SK-N-SH (cell line): ENCODE measurements around the gene CUBN. TPM values are rescaled to one million over a fixed set of nuclear protein-coding genes. Genes with fewer than 3 reads are reported as not detected.
A peak's percentile ranks its signal among the peaks of the same experiment; 100 is the strongest.

Source experiments
- CTCF ChIA-PET: fragments of 300-600, 350-600 bp; formaldehyde crosslinking; extraction: SDS; loops from one replicate; lab custom pipeline; 2021; lab: Yijun Ruan, JAX
- POLR2A ChIA-PET: fragments of 350-600 bp; sonication (Branson Sonifier 250); formaldehyde crosslinking; extraction: SDS; loops from one replicate; lab custom pipeline; 2020; ENCODE audit warnings: antibody characterized with exemption, inconsistent platforms; lab: Yijun Ruan, JAX
- DNase-seq: peaks from one replicate; pipeline ENCODE4 v3.0.0; 2012
- H2AFZ ChIP-seq: fragments of 200-600 bp; sonication (generic); 2 replicates; pipeline ENCODE4 v1.8.1; 2016; ENCODE audit warnings: antibody characterized with exemption, mild to moderate bottlenecking, low read depth
- H3F3A ChIP-seq: fragments of 200-600 bp; sonication (generic); replicated peaks from 2 replicates; pipeline ENCODE3; 2016; ENCODE audit warnings: antibody characterized with exemption, mild to moderate bottlenecking; ENCODE audit not compliant: insufficient read depth
- H3K27ac ChIP-seq, 2 experiments: fragments of 200-500 bp in 1 of 2; fragments of 200-600 bp in 1 of 2; sonication (Bioruptor generic) in 1 of 2; sonication (generic), shearing (Covaris generic) in 1 of 2; 2 replicates each; pipeline versions ENCODE4 v1.5.1 to v1.6.1; 2014 to 2016; ENCODE audit warnings: low read depth in 2 of 2, inconsistent platforms in 1 of 2, low read length in 1 of 2, mild to moderate bottlenecking in 1 of 2, mixed read lengths in 1 of 2
- H3K27me3 ChIP-seq: fragments of 200-600 bp; sonication (generic), shearing (Covaris generic); 2 replicates; pipeline ENCODE4 v1.6.1; 2016; ENCODE audit warnings: mixed run types; ENCODE audit not compliant: insufficient read depth
- H3K36me3 ChIP-seq, 2 experiments: fragments of 200-500 bp in 1 of 2; fragments of 200-600 bp in 1 of 2; sonication (Bioruptor generic) in 1 of 2; sonication (generic) in 1 of 2; replicated peaks in 1 of 2; 2 replicates each; pipeline versions ENCODE3 to v1.5.1; 2014 to 2016; ENCODE audit warnings: low read length in 1 of 2, mild to moderate bottlenecking in 1 of 2; ENCODE audit not compliant: insufficient read depth in 2 of 2, control insufficient read depth in 1 of 2
- H3K4me1 ChIP-seq, 2 experiments: fragments of 200-500 bp in 1 of 2; fragments of 200-600 bp in 1 of 2; sonication (Bioruptor generic) in 1 of 2; sonication (generic), shearing (Covaris generic) in 1 of 2; 2 replicates each; pipeline versions ENCODE4 v1.5.1 to v1.6.1; 2014 to 2016; ENCODE audit warnings: low read depth in 1 of 2, low read length in 1 of 2, mixed run types in 1 of 2; ENCODE audit not compliant: insufficient read depth in 2 of 2, control insufficient read depth in 1 of 2
- H3K4me2 ChIP-seq: fragments of 200-600 bp; sonication (generic), shearing (Covaris generic); 2 replicates; pipeline ENCODE4 v1.6.1; 2017; ENCODE audit warnings: mixed run types
- H3K4me3 ChIP-seq, 2 experiments: fragments of 200-500 bp in 1 of 2; fragments of 200-600 bp in 1 of 2; sonication (Bioruptor generic) in 1 of 2; sonication (generic), shearing (Covaris generic) in 1 of 2; 2 replicates each; pipeline versions ENCODE4 v1.5.1 to v1.8.1; 2014 to 2016; ENCODE audit warnings: low read depth in 2 of 2, inconsistent platforms in 1 of 2, low read length in 1 of 2, mild to moderate bottlenecking in 1 of 2, mixed read lengths in 1 of 2, moderate library complexity in 1 of 2
- H3K79me2 ChIP-seq: fragments of 200-600 bp; sonication (generic); 2 replicates; pipeline ENCODE4 v1.8.1; 2017; ENCODE audit warnings: mild to moderate bottlenecking; ENCODE audit not compliant: insufficient read depth
- H3K9ac ChIP-seq: fragments of 200-600 bp; sonication (generic); 2 replicates; pipeline ENCODE4 v1.6.1; 2017; ENCODE audit warnings: mixed run types
- H3K9me2 ChIP-seq: fragments of 200-600 bp; sonication (generic); 2 replicates; pipeline ENCODE4 v1.6.1; 2017; ENCODE audit warnings: mixed run types
- H3K9me3 ChIP-seq: fragments of 200-600 bp; sonication (generic); 2 replicates; pipeline ENCODE4 v1.6.1; 2017; ENCODE audit warnings: mixed run types, mild to moderate bottlenecking, moderate library complexity
- H4K20me1 ChIP-seq: fragments of 200-600 bp; sonication (generic); 2 replicates; pipeline ENCODE4 v1.6.1; 2017; ENCODE audit warnings: mild to moderate bottlenecking, mixed run types; ENCODE audit not compliant: insufficient read depth
- EZH2phosphoT487 ChIP-seq: fragments of 200-600 bp; sonication (generic); IDR thresholded peaks from 2 replicates; pipeline ENCODE4 v1.6.1; 2017; ENCODE audit warnings: low read depth, mixed run types, mild to moderate bottlenecking, antibody characterized with exemption, moderate library complexity, borderline replicate concordance
- FOSL2 ChIP-seq: IDR thresholded peaks from 2 replicates; pipeline ENCODE4 v1.4.0; 2012; ENCODE audit warnings: low read depth, mild to moderate bottlenecking, moderate library complexity, borderline replicate concordance
- FOXJ3 ChIP-seq: sonication (generic); formaldehyde crosslinking; IDR thresholded peaks from 2 replicates; pipeline ENCODE4 v1.5.1; 2020; ENCODE audit warnings: mild to moderate bottlenecking, missing genetic modification reagents
- GABPA ChIP-seq: IDR thresholded peaks from 2 replicates; pipeline ENCODE4 v1.4.0; 2012; ENCODE audit warnings: low read depth, mild to moderate bottlenecking
- MEF2A ChIP-seq: IDR thresholded peaks from 2 replicates; pipeline ENCODE4 v1.4.0; 2012; ENCODE audit warnings: low read depth, borderline replicate concordance
- PBX3 ChIP-seq: IDR thresholded peaks from 2 replicates; pipeline ENCODE4; 2012
- POLR2AphosphoS5 ChIP-seq: IDR thresholded peaks from 2 replicates; pipeline ENCODE4 v1.6.1; 2012; ENCODE audit warnings: low read depth, low read length
- RCOR1 ChIP-seq: fragments of 150-350 bp; IDR thresholded peaks from 2 replicates; pipeline ENCODE4 v1.6.1; 2017; ENCODE audit warnings: antibody characterized with exemption, low read length
- RFX5 ChIP-seq: IDR thresholded peaks from 2 replicates; pipeline ENCODE4 v1.6.1; 2012; ENCODE audit warnings: mild to moderate bottlenecking, improper control_type of control experiment, low read length
- SIN3A ChIP-seq: IDR thresholded peaks from 2 replicates; pipeline ENCODE4 v1.6.1; 2012; ENCODE audit warnings: low read depth, mild to moderate bottlenecking, low read length, moderate library complexity, borderline replicate concordance
- SMC3 ChIP-seq: IDR thresholded peaks from 2 replicates; pipeline ENCODE4 v1.6.1; 2012; ENCODE audit warnings: low read depth, low read length, improper control_type of control experiment
- TAF1 ChIP-seq: IDR thresholded peaks from 2 replicates; pipeline ENCODE4 v1.6.1; 2012; ENCODE audit warnings: low read depth, mild to moderate bottlenecking, low read length, moderate library complexity, borderline replicate concordance
- TEAD4 ChIP-seq: IDR thresholded peaks from 2 replicates; pipeline ENCODE4 v1.4.0; 2012; ENCODE audit warnings: mild to moderate bottlenecking, borderline replicate concordance; ENCODE audit not compliant: insufficient read depth
- USF1 ChIP-seq: IDR thresholded peaks from 2 replicates; pipeline ENCODE4 v1.4.0; 2012; ENCODE audit warnings: low read depth, borderline replicate concordance
- YY1 ChIP-seq: IDR thresholded peaks from 2 replicates; pipeline ENCODE4 v1.4.0; 2012; ENCODE audit warnings: low read depth, mild to moderate bottlenecking
- WGBS: methylation state at CpG from one replicate; pipeline ENCODE4 v1.1.6; 2017; ENCODE audit warnings: low lambda C conversion rate; 5-methylcytosine and 5-hydroxymethylcytosine counted together
- polyA plus RNA-seq, 3 experiments: library from polyadenylated mRNA; depleted of rRNA; stranded (reverse); fragments of >200 nt; gene quantifications; 2 replicates each; pipeline ENCODE4 v1.2.3, GENCODE V29; 2012
- TF ChIP-seq, protein P1 (sequence below): fragments of 200-600 bp; sonication (generic); IDR thresholded peaks from 2 replicates; pipeline ENCODE4 v1.6.1; 2017; ENCODE audit warnings: antibody characterized with exemption, mild to moderate bottlenecking, moderate library complexity
- TF ChIP-seq, protein P2 (sequence below): fragments of 150-350 bp; IDR thresholded peaks from 2 replicates; pipeline ENCODE4 v1.6.1; 2016; ENCODE audit warnings: mild to moderate bottlenecking, low read depth, low read length

CUBN gene
- polyA plus RNA-seq, 1 of the 3 experiments (the other 2 are of a cell fraction): 2.4 TPM

- no peak for DNase-seq
- H3K36me3 ChIP-seq: no peaks in the 10 kb centered on the region
- H3K9me3 ChIP-seq: no peaks in the 10 kb centered on the region
- no peaks in the 10 kb centered on the region for H3K27me3 ChIP-seq
- peaks cover 7 to 60% of the 10 kb centered on the region in 2 experiments for H3K4me1 ChIP-seq
- no peaks in the 10 kb centered on the region for H4K20me1 ChIP-seq
- H3K9me2 ChIP-seq: no peaks in the 10 kb centered on the region
- H3K9ac ChIP-seq: peak overlapping the region; percentile 53; the same call in 1 of the 2 replicates
- H2AFZ ChIP-seq: peak overlapping the region; percentile 66
- H3K79me2 ChIP-seq: peaks cover 8% of the 10 kb centered on the region; the same call in 1 of the 2 replicates
- H3K4me3 ChIP-seq: no peak overlapping the region
- peak overlapping the region; percentile 50 for H3K4me2 ChIP-seq
- ChIA-PET POLR2A (no interaction called here), CTCF (no interaction called here)
- H3K27ac ChIP-seq: peak overlapping the region; percentile 64 to 98
- peaks cover 54% of the 10 kb centered on the region for H3F3A ChIP-seq
- TF ChIP-seq GABPA (no peak), TEAD4 (no peak), FOSL2 (no peak), RCOR1 (no peak), TAF1 (no peak), MEF2A (no peak), YY1 (no peak), FOXJ3 (CRISPR knock-in tag) (no peak), RFX5 (no peak), PBX3 (no peak), SIN3A (no peak), USF1 (no peak), SMC3 (no peak), EZH2phosphoT487 (no peak), POLR2AphosphoS5 (no peak)
- TF ChIP-seq, protein P1, sequence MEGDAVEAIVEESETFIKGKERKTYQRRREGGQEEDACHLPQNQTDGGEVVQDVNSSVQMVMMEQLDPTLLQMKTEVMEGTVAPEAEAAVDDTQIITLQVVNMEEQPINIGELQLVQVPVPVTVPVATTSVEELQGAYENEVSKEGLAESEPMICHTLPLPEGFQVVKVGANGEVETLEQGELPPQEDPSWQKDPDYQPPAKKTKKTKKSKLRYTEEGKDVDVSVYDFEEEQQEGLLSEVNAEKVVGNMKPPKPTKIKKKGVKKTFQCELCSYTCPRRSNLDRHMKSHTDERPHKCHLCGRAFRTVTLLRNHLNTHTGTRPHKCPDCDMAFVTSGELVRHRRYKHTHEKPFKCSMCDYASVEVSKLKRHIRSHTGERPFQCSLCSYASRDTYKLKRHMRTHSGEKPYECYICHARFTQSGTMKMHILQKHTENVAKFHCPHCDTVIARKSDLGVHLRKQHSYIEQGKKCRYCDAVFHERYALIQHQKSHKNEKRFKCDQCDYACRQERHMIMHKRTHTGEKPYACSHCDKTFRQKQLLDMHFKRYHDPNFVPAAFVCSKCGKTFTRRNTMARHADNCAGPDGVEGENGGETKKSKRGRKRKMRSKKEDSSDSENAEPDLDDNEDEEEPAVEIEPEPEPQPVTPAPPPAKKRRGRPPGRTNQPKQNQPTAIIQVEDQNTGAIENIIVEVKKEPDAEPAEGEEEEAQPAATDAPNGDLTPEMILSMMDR: no peak
- TF ChIP-seq, protein P2, sequence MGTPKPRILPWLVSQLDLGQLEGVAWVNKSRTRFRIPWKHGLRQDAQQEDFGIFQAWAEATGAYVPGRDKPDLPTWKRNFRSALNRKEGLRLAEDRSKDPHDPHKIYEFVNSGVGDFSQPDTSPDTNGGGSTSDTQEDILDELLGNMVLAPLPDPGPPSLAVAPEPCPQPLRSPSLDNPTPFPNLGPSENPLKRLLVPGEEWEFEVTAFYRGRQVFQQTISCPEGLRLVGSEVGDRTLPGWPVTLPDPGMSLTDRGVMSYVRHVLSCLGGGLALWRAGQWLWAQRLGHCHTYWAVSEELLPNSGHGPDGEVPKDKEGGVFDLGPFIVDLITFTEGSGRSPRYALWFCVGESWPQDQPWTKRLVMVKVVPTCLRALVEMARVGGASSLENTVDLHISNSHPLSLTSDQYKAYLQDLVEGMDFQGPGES: no peak
- 38% methylated on average over 3 of the region's 3 CpGs for WGBS
These were observed 62.8 kb downstream of the CUBN start for GRCh38 chr10:17066807-17067206.
